Fibroblast of skin of left biceps (primary cell): ENCODE data around the gene RCE1.
"Not testable (repeated sequence)": the region's sequence is repeated elsewhere in the genome, so short reads cannot be mapped to it uniquely, and the experiment has no call there.

Experiments used
- DNase-seq, 2 experiments: peaks; one replicate each; pipeline ENCODE4 v3.0.0-alpha.2; 2013; ENCODE audit warnings: low read depth in 2 of 2

The RCE1 gene

DNA sequence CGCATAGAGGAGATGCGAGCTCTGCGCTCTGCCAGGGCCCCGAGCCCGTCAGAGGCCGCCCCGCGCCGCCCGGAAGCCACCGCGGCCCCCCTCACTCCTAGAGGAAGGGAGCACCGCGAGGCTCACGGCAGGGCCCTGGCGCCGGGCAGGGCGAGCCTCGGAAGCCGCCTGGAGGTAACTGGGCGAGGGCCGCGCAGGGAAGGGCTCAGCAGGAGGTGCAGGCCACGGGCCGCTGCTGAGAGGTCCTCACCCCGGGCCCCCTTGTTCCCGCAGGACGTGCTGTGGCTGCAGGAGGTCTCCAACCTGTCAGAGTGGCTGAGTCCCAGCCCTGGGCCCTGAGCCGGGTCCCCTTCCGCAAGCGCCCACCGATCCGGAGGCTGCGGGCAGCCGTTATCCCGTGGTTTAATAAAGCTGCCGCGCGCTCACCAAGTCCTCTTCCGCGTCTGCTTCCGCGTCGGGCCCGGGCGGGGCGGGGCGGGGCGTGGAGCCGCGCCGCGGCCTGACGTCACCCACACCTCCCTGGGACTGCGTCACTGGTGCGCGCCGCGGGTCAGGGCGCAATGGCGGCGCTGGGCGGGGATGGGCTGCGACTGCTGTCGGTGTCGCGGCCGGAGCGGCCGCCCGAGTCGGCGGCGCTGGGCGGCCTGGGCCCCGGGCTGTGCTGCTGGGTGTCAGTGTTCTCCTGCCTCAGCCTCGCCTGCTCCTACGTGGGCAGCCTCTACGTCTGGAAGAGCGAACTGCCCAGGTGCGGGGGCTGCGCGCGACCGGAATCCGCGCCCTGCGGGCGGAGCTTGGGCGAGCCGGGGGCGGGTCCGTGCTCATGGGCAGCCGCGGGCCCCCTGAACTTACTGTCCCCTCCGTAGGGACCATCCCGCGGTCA, at the start of gene RCE1:
TSS of gene RCE1 (plus strand) at position 546 of the 880 bp plus-strand sequence. CDS start at position 561, 15 bp downstream.
- peak; percentile 65 to 70 for DNase-seq

DNA sequence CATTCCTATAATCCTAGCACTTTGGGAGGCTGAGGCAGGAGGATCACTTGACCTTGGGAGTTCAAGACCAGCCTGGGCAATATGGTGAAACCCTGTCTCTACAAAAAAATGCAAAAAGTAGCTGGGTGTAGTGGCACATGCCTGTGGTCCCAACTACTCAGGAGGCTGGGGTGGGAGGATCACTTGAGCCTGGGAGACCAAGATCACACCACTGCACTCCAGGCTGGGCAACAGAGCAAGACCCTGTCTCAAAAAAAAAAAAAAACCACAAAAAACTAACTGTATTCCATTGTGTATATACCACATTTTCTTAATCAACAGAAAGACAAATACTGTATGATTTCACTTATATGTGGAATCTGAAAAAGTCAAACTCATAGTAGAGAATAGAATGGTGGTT, 43.4 kb upstream of the RCE1 start:
- not testable (repeated sequence) for DNase-seq

DNA sequence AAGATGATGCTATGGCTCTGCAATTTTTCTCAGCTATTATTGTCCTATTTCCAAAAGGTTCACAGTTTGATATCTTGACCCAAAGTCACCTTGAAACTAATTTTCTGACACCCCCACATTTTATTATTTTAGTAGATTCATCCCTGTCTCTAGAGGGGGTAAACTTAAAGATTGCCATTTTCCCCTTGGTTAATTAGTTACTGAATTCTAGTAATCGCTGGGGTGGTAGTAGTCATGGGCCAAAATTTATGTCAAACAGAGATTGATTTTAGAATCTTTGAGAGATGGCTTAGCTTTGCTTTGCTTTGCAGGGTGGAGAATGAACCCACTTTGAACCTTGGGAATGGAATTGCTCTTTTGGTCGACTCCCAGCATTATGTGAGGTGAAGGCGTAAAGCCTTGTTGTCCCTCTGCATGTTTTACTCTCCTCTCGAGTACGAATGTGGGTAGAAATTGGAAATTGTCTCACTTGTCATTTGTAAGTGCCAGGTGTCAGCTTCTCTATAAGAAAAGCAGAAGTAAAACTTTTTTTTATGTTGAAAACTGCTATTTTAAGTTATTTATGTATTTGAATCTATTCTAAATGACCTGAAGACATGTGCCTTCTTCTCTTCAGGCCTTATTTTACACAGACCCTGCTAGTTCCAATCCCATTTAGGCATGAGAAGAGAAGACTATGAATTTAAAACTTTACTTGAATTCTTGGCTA, 42.4 kb upstream of the RCE1 start:
- DNase-seq: no peak

GRCh38 chr11:66809592-66809991, 33.6 kb upstream of the RCE1 start:
- no peak for DNase-seq

GRCh38 chr11:66810576-66811185, 32.6 kb upstream of the RCE1 start:
- DNase-seq: no peak

GRCh38 chr11:66814678-66815077, 28.6 kb upstream of the RCE1 start:
- no peak for DNase-seq

DNA sequence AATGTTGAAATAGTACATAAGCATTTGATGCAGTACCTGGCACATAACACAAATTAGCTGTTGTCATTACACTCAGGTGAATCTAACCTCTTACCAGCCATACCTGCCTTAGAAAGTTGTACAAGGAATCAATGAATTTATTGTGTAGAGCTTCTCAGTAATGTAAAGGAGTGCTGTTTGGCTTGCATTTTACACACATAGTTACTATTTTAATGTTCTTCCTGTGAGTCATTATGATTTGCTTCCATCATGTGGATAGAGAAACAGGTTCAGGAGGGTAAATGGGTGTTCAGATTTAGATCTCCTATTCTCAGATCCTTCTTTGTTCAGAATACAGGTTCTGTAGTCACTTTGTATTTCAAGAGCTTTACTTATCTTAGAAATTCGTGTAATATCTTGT, 27.6 kb upstream of the RCE1 start:
- no peak for DNase-seq

DNA sequence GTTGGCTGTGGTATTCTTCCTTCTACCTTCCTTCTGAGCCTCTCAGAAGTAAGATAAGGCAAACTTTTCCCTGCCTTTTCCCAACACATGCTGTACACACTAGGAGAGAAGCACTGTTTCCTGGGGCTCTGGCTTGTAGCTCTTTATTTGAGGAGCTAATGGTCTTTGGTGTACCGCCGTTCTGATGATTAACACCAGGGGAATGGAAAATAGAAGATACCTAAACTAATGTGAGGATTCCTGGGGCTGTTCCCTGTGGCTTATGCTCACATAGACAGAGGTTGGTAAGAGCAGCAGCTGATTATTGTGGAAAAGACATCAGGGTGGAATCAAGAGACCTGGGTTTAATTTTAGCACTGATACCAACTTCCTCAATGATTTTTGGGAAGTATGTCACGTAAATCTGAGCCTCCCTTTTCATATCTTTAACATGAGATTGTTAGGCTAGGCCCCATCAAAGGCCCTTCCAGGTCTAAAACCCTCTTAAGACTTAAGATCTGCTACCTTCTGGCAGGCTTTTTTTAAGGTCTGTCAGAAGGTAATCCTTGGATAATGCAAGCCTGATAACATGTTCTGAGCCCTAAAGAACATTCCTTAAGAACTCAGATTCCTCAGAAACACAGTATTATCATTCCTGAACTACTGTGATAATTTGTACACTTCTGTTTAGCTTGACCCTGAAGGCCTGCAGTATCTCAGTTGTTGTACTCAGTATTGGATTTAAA, 24.8 kb upstream of the RCE1 start:
- DNase-seq: no peak

DNA sequence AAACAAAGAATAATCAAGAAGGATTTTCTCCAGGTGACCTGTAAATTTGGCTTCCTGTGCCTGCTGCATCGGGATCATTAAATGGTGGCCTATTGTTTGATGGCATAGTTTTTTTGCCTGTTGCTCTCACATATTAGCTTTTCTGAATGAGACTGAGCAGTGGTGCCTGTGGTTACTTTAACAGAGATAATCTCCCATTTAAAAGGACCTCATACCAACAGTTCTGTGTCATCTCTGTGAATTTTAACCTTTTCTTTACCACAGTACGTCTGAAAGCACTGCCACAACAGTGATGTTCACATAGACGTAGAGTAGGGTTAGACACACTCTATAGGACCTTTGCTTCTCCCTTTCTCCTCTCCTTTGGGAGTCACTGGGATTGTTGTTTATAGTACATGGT, 22.9 kb upstream of the RCE1 start:
- no peak for DNase-seq

- DNase-seq: no peak
Measured at GRCh38 chr11:66820901-66821300, 22.3 kb upstream of the RCE1 start.

DNA sequence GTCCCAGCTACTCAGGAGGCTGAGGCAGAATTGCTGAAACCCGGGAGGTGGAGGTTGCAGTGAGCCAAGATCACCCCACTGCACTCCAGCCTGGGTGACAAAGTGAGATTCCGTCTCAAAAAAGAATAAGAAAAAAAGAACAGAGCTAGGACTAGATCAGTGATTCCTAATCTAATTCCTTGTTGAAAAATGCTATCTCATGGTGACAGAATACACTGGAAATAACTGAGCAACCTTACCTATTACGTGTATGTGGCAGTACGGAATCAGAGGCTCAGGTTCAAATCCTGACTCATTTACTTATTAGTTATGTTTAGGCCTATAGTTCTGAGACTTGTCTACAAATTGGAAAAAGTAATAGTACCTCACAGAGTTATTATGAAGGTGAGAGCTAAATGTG, 19.5 kb upstream of the RCE1 start:
- no peak for DNase-seq

- DNase-seq: not testable (repeated sequence)
Measured at GRCh38 chr11:66824573-66824972, 18.7 kb upstream of the RCE1 start.

GRCh38 chr11:66834539-66834845, 8.7 kb upstream of the RCE1 start:
- DNase-seq: no peak

DNA sequence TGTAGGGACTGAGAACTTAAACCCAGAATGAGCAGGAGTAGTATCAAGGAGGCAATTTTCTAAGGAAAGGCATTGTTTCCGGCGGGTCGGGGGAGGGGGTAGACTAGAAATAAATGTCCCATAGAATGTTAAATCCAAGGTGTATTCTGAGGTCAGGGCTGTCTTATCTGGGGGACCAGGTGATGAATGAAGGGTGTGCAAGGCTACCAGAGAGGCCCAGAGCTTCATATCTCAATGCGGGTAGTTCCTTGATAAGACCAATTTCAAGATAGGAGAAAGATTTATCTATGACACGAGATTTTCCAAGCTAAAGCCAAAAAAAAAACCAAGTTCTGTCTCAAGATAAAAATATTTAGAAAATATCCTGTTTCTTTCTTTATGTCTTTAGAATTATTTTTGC, 8.3 kb upstream of the RCE1 start:
- no peak for DNase-seq

DNA sequence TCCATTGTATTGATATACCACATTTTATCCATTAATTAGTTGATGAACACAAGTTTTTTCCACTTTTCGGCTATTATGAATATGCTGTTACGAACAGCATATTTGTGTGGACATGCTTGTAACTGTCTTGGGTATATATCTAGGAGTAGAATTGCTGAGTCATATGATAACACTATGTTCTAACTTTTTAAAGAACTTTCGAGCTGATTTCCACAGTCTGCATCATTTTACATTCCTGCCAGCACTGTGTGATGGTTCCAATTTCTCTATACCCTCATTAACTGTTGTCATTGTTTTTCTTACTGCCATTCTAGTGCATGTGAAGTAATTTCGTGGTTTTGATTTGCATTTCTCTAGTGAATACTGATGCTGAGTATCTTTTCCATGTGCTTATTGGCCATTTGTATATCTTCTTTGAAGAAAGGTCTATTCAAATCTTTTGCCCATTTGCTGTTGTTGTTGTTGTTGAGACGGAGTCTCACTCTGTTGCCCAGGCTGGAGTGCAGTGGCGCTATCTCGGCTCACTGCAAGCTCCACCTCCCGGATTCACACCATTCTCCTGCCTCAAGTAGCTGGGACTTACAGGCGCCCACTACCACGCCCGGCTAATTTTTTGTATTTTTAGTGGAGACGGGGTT, 7.4 kb upstream of the RCE1 start:
- peak; percentile 26 to 28 for DNase-seq

- DNase-seq: no peak
Measured at GRCh38 chr11:66840317-66841091, 2.7 kb upstream of the RCE1 start.

GRCh38 chr11:66841861-66842260, 1.4 kb upstream of the RCE1 start:
- DNase-seq: no peak

DNA sequence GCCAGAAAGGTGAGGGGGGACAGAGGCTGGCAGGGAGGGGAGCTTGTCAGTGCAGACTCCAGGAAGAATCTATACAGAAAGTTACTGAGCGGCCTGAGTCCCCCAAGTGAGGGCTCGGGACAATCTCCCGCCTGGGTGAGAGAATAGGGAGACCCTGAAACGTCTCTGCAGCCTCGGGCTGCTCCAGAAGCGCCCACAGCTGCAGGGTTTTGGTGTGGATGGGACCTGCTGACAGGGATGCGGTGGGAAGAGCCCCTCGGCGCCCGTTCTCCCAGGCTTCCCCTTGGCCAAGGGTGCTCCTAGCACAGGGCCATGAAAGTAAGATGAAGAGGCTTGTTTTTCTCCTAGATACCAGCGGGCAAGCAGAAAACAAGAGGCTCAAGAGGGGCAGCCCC, 743 bp upstream of the RCE1 start:
- DNase-seq: no peak

DNA sequence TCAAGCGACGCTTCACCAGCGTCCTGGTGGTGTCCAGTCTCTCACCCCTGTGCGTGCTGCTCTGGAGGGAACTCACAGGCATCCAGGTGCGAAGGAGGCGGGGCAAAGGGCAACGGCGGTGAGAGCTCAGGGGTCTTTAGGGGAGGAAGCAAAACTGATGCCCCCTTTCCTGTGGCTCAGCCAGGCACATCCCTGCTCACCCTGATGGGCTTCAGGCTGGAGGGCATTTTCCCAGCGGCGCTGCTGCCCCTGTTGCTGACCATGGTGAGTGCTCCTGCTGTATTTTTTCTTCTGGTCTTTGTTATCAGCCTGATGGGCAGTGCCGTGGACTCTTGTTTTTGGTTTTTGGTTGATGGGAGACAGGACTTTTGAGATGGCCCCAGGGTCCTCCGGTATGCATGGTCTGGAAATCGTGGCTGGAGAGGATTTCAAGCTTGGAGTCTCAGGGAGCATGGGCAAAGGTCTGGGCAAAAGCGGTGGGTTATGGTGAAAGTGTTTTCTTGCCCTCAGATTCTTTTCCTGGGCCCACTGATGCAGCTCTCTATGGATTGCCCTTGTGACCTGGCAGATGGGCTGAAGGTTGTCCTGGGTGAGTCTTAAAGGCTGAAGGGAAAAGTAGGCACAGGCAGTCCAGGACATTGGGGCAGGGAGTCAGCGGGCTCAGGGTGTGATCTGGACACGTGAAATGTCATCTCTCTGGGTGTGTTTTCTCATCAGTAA, 695 bp downstream of the RCE1 start:
- DNase-seq: no peak

- no peak for DNase-seq
Measured at GRCh38 chr11:66844496-66845142, 1.4 kb downstream of the RCE1 start.
